GM15510 (cell line): ENCODE results near the gene NKX2-2.

Source experiments
- POLR2A ChIP-seq: IDR thresholded peaks from 3 replicates; pipeline ENCODE4 v1.6.1; 2011; ENCODE audit warnings: borderline replicate concordance; ENCODE audit not compliant: insufficient read length; ENCODE audit errors: extremely low read depth

NKX2-2 gene

DNA sequence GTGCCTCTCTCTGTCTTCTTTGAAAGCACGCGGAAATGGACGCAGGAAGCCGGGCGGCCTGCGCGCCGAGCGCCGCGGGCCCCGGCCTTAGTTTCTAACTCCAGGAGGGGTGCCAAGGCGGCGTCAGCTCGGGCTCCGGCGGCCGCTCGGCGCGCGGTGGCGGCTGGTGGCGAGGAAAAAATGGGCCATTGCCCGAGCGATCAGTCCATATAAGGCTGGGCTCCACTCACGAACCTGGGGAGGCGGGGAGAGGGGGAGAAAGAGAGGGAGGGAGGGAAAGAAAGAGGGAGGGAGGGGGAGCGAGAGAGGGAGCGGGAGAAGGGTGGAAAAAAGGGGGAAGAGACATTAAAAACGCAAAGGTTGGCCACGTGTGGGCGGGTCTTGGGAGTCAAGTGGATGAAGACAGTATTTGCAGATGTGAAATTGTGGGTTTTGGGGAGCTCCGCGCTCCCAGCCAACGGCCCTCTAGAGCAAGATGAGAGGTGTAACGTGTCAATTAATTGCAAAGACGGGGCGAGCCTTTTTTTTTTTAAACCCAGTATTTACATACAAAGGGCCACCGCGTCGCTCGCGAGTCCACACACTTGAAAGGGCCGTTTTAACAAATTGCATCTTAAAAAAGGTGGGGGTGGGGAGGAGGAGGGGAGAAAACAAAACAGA is at the start of gene NKX2-2:
NKX2-2 (minus strand) TSS at position 184 of the 660 bp plus-strand sequence. CDS start 395 bp downstream, outside the sequence.
- no peak for TF ChIP-seq POLR2A

DNA sequence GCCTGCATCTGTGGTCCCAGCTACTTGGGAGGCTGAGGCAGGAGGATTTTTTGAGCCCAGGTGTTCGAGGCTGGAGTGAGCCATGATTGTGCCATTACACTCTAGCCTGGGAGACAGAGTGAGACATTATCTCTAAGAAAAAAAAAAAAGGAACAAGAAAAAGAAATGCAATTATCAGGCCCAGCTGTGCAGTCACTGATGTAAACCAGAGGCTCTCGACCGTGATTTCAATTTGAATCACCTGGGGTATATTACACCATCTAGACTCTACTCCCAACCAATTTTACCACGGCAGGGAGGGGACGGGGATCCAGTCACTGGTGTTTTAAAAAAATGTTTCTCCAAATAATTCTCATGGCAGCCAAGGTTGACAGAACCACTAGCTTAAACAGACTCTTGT is 48.8 kb upstream of the NKX2-2 start:
- TF ChIP-seq POLR2A = no peak

GRCh38 chr20:21559305-21559704 is 45.4 kb upstream of the NKX2-2 start:
- TF ChIP-seq POLR2A = no peak

DNA sequence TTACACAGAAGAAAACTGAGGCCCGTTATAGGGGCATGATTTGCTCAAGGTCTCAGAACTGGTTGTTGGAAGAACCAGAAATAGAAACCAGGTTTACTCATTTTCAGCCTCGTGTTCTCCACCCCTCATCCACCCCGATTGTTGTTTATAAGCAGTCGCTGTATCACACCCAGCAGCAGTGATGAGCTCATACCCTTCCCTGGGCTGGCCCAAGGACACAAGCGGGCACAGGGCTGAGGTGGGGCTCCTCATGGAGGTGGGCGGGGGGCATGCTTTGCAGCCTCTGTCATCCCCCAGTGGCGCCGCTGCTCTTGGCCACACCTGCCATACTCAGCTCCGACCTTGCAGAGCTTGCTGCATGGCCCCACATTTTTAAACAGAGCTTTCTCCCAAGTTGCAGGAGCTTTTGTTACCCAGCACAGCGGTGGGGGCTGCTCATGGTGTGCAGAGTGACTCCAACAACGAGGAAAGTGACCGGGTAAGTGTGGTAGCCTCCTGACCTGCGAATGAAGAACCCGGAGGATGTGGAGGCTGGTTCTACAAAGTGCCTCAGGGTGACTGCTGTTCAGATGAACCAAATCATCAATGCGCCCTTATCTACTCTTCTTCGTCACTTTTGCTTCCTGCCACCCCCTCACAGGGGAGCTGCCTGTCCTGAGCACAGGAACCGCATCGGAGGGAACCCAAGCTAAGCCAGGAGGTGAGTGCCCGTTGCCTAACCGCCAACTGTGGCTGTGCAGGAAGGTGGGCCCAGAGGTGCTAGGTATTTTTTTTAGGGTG is 43.6 kb upstream of the NKX2-2 start:
- TF ChIP-seq POLR2A = no peak

GRCh38 chr20:21556398-21556797 is 42.5 kb upstream of the NKX2-2 start:
- no peak for TF ChIP-seq POLR2A

GRCh38 chr20:21555470-21556120 is 41.7 kb upstream of the NKX2-2 start:
- no peak for TF ChIP-seq POLR2A

- no peak for TF ChIP-seq POLR2A
Measured at GRCh38 chr20:21554985-21555384, 41.1 kb upstream of the NKX2-2 start.

DNA sequence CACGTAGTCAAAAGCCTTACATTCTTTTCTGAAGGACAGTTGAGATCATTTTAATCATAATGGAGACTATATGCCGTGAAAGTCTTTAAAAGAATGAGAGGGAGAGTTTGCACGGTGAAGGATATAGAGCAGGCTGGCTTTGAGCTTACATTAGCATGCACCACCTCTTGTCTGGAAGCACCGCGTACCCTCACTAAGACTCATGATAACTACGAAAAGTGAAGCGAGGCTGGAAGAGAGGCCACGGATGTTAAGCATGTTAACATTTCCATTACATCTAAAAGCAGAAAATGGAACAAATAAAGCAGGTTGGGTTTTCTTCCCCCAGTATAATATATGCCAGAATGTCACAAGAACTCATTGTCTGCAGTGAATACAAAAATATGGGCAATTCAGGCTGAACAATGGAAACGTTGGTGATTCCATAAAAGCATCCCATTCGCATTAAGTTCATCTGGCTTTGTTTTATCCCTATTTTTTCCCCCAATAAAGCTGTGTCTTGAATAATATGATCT is 40.6 kb upstream of the NKX2-2 start:
- TF ChIP-seq POLR2A = no peak

- TF ChIP-seq POLR2A = no peak
Measured at GRCh38 chr20:21550587-21550986, 36.7 kb upstream of the NKX2-2 start.

- TF ChIP-seq POLR2A = no peak
Measured at GRCh38 chr20:21548390-21549035, 34.6 kb upstream of the NKX2-2 start.

DNA sequence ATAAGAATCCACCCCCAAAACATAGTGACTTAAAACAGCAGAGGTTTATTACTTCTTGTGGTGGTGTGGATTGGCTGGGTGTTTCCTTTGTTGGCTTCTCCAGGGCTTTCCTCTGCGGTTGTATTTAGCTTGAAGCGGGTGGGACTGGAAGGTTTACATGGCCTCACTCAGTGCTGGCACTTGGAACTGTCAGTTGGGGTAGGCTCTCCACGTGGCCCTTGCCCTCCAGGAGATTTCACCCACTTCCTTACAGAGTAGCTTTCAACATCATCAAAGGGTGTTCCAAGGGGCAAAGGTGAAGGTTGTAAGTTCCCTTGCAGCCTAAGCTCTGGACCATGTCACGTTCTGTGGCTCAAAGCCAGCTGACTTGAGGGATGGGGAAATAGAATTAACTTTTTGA is 32.5 kb upstream of the NKX2-2 start:
- no peak for TF ChIP-seq POLR2A

DNA sequence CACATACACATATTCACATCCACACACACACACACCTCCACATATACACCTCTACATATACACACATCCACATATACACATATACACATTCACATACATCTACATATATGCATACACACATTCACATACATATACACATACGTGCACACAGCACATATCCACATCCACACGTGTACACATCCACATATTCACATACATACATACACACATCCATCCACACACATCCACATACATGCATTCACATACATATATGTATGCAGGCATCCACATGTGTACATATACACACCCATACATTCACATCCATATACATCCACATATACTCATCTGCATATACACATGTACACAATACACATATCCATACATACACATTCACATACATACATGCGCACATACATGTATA is 25.6 kb upstream of the NKX2-2 start:
- TF ChIP-seq POLR2A = no peak

DNA sequence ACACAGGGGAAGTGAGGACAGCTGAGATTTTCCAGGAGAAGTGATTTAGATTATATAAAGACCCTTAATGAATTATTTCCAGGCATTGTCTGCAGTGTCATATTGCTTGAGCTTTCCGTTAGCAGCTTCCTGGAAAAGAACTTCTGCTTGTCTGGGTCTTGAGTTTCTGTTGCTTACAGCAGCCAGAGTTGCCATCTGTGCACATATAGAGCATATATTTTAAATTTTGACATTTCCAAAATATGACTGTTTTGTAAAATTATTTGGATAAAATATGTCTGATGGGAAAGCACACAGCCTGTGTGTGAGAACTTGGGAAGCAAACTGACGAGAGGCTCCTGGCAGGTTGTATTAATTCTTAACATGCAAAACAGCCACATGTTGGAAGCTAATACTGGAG is 21.0 kb upstream of the NKX2-2 start:
- no peak for TF ChIP-seq POLR2A

DNA sequence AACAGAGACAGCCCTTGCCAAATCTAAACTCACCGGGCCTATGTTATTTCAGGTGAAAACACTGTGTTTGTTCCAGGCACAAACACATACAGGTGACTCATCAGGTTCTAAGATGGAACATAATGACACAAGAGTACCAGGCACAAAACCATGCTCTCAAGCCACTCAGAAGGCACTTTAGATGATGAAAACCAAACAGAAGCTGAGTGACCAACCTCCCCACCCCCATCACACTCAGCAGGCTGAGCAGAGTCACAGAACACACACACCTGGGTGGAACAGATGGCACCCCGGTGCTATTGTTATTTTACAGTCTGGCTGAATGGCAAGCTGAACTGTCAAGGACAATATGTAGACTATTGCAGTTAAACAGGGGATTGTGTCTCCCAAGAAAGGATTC is 20.6 kb upstream of the NKX2-2 start:
- TF ChIP-seq POLR2A = no peak

GRCh38 chr20:21529863-21530262 is 16.0 kb upstream of the NKX2-2 start:
- TF ChIP-seq POLR2A = no peak
